SH-SY5Y (cell line): ENCODE data around the gene RUNX3.

Experiments used
- GATA2 ChIP-seq: IDR thresholded peaks from 2 replicates; pipeline ENCODE4 v1.6.1; 2011; ENCODE audit warnings: mild to moderate bottlenecking, low read depth, low read length
- GATA3 ChIP-seq: IDR thresholded peaks from 2 replicates; pipeline ENCODE4 v1.6.1; 2011; ENCODE audit warnings: low read depth, mild to moderate bottlenecking, low read length, moderate library complexity

GRCh38 chr1:24862775-24863483 is 67.1 kb downstream of the RUNX3 start:
- no peak for TF ChIP-seq GATA2
- TF ChIP-seq GATA3, result no peak
